ACC112 (cell line): ENCODE data around the gene PRPF31.

Experiments used
- H2AFZ ChIP-seq: fragments of 200-600 bp; sonication (generic); one replicate; pipeline ENCODE4 v1.6.0; 2017; ENCODE audit warnings: antibody characterized with exemption, low read length; ENCODE audit not compliant: unreplicated experiment
- H3K27ac ChIP-seq: fragments of 200-600 bp; sonication (generic); 2 replicates; pipeline ENCODE4 v1.5.1; 2014; ENCODE audit warnings: low read depth, mild to moderate bottlenecking, antibody characterized with exemption, low read length, moderate library complexity
- H3K27me3 ChIP-seq: fragments of 200-600 bp; sonication (generic); 2 replicates; pipeline ENCODE4 v1.6.1; 2014; ENCODE audit warnings: mild to moderate bottlenecking, antibody characterized with exemption, low read length, moderate library complexity, mixed read lengths; ENCODE audit not compliant: insufficient read depth
- H3K36me3 ChIP-seq: fragments of 200-600 bp; sonication (generic); 2 replicates; pipeline ENCODE4 v1.6.1; 2016; ENCODE audit warnings: mild to moderate bottlenecking, antibody characterized with exemption, low read length, moderate library complexity, mixed read lengths; ENCODE audit not compliant: insufficient read depth
- H3K4me1 ChIP-seq: fragments of 200-600 bp; sonication (generic); one replicate; pipeline ENCODE4 v1.6.1; 2016; ENCODE audit warnings: low read length, mixed read lengths; ENCODE audit not compliant: insufficient read depth, unreplicated experiment, control insufficient read depth
- H3K4me3 ChIP-seq: fragments of 200-600 bp; sonication (generic); 2 replicates; pipeline ENCODE4 v1.5.1; 2014; ENCODE audit warnings: mild to moderate bottlenecking, low read depth, low read length
- H3K79me2 ChIP-seq: fragments of 200-600 bp; sonication (generic); one replicate; pipeline ENCODE4 v1.6.0; 2016; ENCODE audit warnings: low read length; ENCODE audit not compliant: control insufficient read depth, unreplicated experiment, insufficient read depth

The PRPF31 gene

DNA sequence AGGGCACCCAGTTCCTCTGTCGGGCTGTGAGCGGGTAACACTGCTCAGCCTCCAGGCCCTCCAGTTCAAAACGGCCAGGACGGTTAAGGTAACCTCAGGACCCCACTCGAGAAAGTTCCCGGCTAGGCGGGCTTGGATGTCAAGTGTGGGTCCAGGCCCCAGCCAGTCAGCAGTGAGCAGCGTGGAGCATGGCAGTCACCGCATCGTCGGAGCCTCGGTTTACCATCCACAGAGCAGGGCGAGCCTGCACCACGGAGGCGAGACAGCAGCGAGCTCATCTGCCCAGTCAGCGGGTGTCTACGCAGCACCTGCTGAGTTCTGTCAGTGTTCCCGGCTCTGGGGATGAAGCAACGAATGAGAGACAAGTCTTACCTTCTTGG is 14.1 kb downstream of the PRPF31 start:
- H3K4me3 ChIP-seq, result no peak overlapping the region
- H3K27ac ChIP-seq, result no peak overlapping the region
- no peaks in the 10 kb centered on the region for H3K4me1 ChIP-seq
- no peaks in the 10 kb centered on the region for H3K36me3 ChIP-seq
- no peaks in the 10 kb centered on the region for H3K79me2 ChIP-seq
- no peak overlapping the region for H2AFZ ChIP-seq
- no peaks in the 10 kb centered on the region for H3K27me3 ChIP-seq

- no peaks in the 10 kb centered on the region for H3K4me1 ChIP-seq
- no peaks in the 10 kb centered on the region for H3K36me3 ChIP-seq
- H3K27me3 ChIP-seq, result no peaks in the 10 kb centered on the region
- H3K27ac ChIP-seq, result no peak overlapping the region
- H3K4me3 ChIP-seq, result no peak overlapping the region
- no peak overlapping the region for H2AFZ ChIP-seq
- H3K79me2 ChIP-seq, result peaks cover 6% of the 10 kb centered on the region
These were observed 17.9 kb downstream of the PRPF31 start for GRCh38 chr19:54133312-54133956.

DNA sequence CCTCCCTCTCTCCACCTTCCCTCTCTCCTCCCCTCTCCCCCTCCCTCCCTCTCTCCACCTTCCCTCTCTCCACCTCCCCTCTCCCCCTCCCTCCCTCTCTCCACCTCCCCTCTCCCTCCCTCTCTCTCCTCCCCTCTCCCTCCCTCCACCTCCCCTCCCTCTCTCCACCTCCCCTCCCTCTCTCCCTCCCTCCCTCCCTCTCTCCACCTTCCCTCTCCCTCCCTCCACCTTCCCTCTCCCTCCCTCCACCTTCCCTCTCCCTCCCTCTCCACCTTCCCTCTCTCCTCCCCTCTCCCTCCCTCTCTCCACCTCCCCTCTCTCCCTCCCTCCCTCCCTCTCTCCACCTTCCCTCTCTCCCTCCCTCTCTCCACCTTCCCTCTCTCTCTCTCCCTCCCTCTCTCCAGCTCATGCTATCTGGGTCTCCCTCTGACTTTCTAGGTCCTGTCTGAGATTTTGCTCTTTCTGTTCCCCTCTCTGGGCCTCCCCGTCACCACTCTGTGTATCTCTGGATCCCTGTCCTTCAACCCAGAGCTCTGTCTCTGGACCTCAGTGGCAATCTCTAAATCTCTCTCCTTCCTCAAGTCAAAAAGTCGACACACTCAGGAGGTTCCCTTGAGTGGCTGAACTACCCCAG is 18.5 kb downstream of the PRPF31 start:
- H3K36me3 ChIP-seq, result no peaks in the 10 kb centered on the region
- no peak overlapping the region for H3K27ac ChIP-seq
- H3K4me3 ChIP-seq, result no peak overlapping the region
- no peaks in the 10 kb centered on the region for H3K27me3 ChIP-seq
- H3K4me1 ChIP-seq, result no peaks in the 10 kb centered on the region
- no peak overlapping the region for H2AFZ ChIP-seq
- peaks cover 13% of the 10 kb centered on the region for H3K79me2 ChIP-seq

DNA sequence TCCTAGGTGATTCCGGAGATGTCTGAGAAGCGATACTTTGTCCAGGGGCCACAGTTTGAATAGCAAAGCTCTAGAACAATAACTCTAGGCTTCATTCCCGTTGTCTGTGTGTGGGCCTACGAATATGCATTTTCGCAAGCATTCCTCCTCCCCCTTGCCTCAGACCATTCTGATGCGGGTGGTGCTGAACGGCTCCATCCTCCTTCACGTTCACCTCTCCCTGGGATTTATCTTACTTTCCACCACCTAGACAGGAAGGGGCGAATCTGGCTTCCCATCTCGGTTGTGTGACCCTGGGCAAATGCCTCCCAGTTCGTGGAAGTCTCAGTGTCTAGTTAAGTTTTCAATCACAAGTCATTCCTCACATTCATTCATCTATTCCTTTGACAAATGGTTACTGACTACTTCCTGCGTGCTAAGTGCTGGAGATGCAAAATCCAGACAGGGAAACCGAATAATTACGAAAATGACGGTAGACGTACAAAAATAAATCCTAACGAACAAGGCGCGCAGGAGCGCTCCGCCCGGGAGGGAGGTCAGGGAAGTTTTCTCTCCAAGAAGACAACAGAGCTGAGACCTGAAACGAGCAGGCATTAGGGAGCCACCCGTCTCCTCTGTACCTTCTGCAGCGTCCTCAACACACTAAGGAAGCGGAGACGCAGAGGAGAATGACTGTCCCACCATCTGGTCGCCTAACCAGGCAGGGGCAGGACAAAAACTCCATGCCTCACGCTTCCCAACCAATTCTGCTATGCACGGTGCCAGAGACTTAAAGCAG is 20.7 kb downstream of the PRPF31 start:
- Histone ChIP-seq H3K79me2 (peaks cover 35% of the 10 kb centered on the region), H3K36me3 (no peaks in the 10 kb centered on the region), H3K4me3 (peak overlapping the region; percentile 73), H3K27ac (no peak overlapping the region), H2AFZ (peak overlapping the region; percentile 35), H3K4me1 (no peaks in the 10 kb centered on the region), H3K27me3 (no peaks in the 10 kb centered on the region)

- H3K27me3 ChIP-seq, result no peaks in the 10 kb centered on the region
- no peaks in the 10 kb centered on the region for H3K4me1 ChIP-seq
- no peaks in the 10 kb centered on the region for H3K36me3 ChIP-seq
- peak overlapping the region; percentile 93 for H3K4me3 ChIP-seq
- peak overlapping the region; percentile 35 for H2AFZ ChIP-seq
- peaks cover 43% of the 10 kb centered on the region for H3K79me2 ChIP-seq
- H3K27ac ChIP-seq, result no peak overlapping the region
These were observed 21.5 kb downstream of the PRPF31 start for GRCh38 chr19:54136864-54137698.

DNA sequence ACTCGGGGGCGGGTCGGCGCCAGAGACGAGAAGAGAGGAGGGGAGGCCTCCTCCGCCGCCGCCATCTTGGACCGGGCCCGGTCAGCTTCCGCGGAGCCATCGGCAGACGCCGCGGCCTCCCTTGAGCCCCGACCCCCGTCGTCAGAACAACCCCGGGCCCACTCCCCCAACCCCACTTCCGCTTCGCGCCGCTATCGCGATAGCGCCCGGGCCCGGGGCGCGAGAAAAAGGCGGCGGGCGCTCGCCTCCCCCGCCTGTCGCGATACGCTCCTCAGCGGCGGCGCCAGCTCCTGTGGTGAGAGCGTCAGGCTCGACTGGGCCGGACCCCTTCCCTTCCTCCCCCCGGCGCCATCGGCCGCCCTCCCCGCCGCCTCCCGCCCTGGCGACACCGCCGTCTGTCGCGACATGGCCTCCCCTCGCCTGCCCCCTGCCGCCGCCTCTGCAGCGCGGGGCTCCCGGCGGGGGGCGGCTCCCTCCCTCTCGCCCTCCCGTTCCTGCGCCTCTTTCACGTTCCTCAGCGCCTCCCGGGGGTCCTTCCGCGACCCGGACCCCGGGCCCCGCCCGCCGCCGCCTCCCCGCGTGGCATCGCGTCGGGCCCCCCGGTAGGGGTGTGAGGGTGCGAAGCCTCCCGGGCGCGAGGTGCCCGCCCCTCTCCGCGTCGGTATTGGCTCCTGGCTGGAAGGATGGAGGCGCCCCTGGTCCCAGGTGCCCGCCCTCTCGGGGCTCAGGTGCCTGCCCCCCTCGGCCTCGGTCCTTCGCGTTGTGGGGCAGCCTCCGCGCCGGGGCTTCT is 22.3 kb downstream of the PRPF31 start, which contains the start of gene CNOT3:
TSS of gene CNOT3 (plus strand) at position 64 of the 790 bp plus-strand sequence. CDS start 5,217 bp downstream, outside the sequence.
- peaks cover 47% of the 10 kb centered on the region for H3K79me2 ChIP-seq
- no peaks in the 10 kb centered on the region for H3K36me3 ChIP-seq
- no peaks in the 10 kb centered on the region for H3K27me3 ChIP-seq
- H3K4me3 ChIP-seq, result peak within 1 kb of the TSS; percentile 93
- H3K4me1 ChIP-seq, result no peaks in the 10 kb centered on the region
- H2AFZ ChIP-seq, result peak within 1 kb of the TSS; percentile 35
- peak within 1 kb of the TSS; percentile 77 for H3K27ac ChIP-seq

DNA sequence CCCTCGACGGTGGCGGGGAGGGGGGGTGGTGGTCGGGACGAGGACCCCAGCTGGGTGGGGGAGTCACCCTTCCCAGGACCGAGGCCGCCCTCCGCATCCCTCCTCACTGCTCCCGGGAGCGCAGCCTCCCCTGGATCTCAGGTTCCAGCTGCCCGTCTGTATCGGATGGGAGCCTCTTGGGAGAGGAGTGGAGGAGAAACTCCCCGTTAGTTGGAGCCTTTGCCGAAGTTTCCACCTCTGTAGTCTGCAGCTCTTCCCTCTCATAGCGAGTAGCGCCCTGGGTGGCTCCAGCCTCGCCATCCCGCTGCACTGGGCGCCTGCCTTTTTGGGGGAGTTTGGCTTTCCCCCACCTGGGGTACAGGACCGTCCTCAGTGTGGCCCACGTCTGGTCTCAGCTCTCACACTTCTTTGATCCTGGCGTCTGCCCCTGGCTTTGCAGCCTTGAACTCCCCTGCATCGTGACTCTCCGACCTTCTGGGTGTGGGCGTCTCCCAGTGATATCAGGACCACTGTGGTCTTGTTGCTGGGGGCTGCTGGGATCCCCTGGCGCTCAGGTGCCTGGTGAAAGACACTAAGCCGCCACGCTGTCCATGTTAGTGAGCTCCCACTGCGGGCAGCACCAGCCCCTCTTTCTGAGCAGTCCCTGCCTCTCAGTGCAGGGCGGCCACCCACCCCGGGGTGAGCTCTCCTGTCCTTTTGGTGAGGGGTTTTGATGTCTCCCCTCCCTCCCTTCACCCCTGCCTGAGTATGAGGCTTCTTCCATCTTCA is 23.1 kb downstream of the PRPF31 start:
- H3K27ac ChIP-seq, result no peak overlapping the region
- peaks cover 47% of the 10 kb centered on the region for H3K79me2 ChIP-seq

GRCh38 chr19:54141356-54141755 is 25.8 kb downstream of the PRPF31 start:
- H2AFZ ChIP-seq, result no peak overlapping the region
- H3K36me3 ChIP-seq, result 0 out of 2 replicates have a peak, but pooled peaks cover 3% of the 10 kb centered on the region
- H3K27me3 ChIP-seq, result no peaks in the 10 kb centered on the region
- peaks cover 47% of the 10 kb centered on the region for H3K79me2 ChIP-seq
- no peaks in the 10 kb centered on the region for H3K4me1 ChIP-seq
- H3K4me3 ChIP-seq, result no peak overlapping the region
- H3K27ac ChIP-seq, result no peak overlapping the region

More for the DNA sequence above, 23.1 kb downstream of the PRPF31 start:
- H2AFZ ChIP-seq, result no peak overlapping the region
- 0 out of 2 replicates have a peak, but pooled peaks cover 3% of the 10 kb centered on the region for H3K36me3 ChIP-seq
- peak overlapping the region; percentile 93 for H3K4me3 ChIP-seq
- H3K27me3 ChIP-seq, result no peaks in the 10 kb centered on the region
- no peaks in the 10 kb centered on the region for H3K4me1 ChIP-seq

- no peaks in the 10 kb centered on the region for H3K27me3 ChIP-seq
- H3K79me2 ChIP-seq, result peaks cover 47% of the 10 kb centered on the region
- no peak overlapping the region for H3K27ac ChIP-seq
- H3K4me3 ChIP-seq, result no peak overlapping the region
- H2AFZ ChIP-seq, result no peak overlapping the region
- H3K4me1 ChIP-seq, result no peaks in the 10 kb centered on the region
- 0 out of 2 replicates have a peak, but pooled peaks cover 3% of the 10 kb centered on the region for H3K36me3 ChIP-seq
These were observed 26.7 kb downstream of the PRPF31 start for GRCh38 chr19:54142166-54142780.
